Right cardiac atrium (tissue), 5 donors: ENCODE measurements around the gene GTSE1. TPM values are rescaled to one million over a fixed set of nuclear protein-coding genes. Genes with fewer than 3 reads are reported as not detected.
A peak's percentile ranks its signal among the peaks of the same experiment; 100 is the strongest.

Experiments
- ATAC-seq, 2 donors: fragments of 200-7000 bp; cut with Tn5 transposase; one replicate each; pipeline versions ENCODE4 v1.8.0 to v1.9.1; 2020; ENCODE audit warnings: moderate library complexity in 2 of 2, mild to moderate bottlenecking in 1 of 2
- DNase-seq, 3 donors: peaks; one replicate each; pipeline ENCODE4 v3.0.0-alpha.2; 2020
- H3K27ac ChIP-seq: one replicate; pipeline ENCODE4 v1.5.1; 2013; ENCODE audit warnings: mild to moderate bottlenecking, low read length, control low read depth, moderate library complexity
- H3K27me3 ChIP-seq: one replicate; pipeline ENCODE4 v1.6.1; 2013; ENCODE audit not compliant: control insufficient read depth, insufficient read depth
- H3K4me1 ChIP-seq: one replicate; pipeline ENCODE4 v1.6.1; 2013; ENCODE audit warnings: low read length; ENCODE audit not compliant: control insufficient read depth, insufficient read depth
- H3K4me3 ChIP-seq: one replicate; pipeline ENCODE4 v1.5.1; 2013; ENCODE audit warnings: low read length, control low read depth
- H3K9me3 ChIP-seq: one replicate; pipeline ENCODE4 v1.6.1; 2013; ENCODE audit warnings: low read length; ENCODE audit not compliant: control insufficient read depth
- WGBS: extraction: QIAGEN DNeasy Blood & Tissue Kit; methylation state at CpG from one replicate; pipeline ENCODE4 v1.1.7; 2013; 5-methylcytosine and 5-hydroxymethylcytosine counted together
- intact Hi-C, 4 donors: fragments of 100-400 bp; cut with DNase I; formaldehyde crosslinking; loops; one replicate each; pipeline versions ENCODE4 v1.11.0 to v1.14.0; 2022 to 2023
- polyA plus RNA-seq: library from polyadenylated mRNA; stranded (reverse); fragments of 200-250 nt; gene quantifications from one replicate; pipeline ENCODE4 v1.2.3, GENCODE V29; 2013
- total RNA-seq, 4 donors: library from RNA; stranded (reverse); fragmentation: NEBNext Ultra II Directional; extraction: Animal tissue kit (Norgen Biotek cat#: 25700); gene quantifications; one replicate each; pipeline ENCODE4 v1.2.1, GENCODE V29; 2021
- donor health status: healthy with polysubstance abuse.
- donor health status: DM: no; HTN: yes; CAD: no.
- donor health status: DM: no; HTN: no; CAD: no.
- donor health status: DM: no; HTN: yes; CAD: no; lungs with severe emphysema.
- donor health status: DM: yes; HTN: yes; CAD: no.

Gene GTSE1
- total and polyA plus RNA-seq, 5 donors, result 0.42 to 1.8 (median 1.2) TPM

DNA sequence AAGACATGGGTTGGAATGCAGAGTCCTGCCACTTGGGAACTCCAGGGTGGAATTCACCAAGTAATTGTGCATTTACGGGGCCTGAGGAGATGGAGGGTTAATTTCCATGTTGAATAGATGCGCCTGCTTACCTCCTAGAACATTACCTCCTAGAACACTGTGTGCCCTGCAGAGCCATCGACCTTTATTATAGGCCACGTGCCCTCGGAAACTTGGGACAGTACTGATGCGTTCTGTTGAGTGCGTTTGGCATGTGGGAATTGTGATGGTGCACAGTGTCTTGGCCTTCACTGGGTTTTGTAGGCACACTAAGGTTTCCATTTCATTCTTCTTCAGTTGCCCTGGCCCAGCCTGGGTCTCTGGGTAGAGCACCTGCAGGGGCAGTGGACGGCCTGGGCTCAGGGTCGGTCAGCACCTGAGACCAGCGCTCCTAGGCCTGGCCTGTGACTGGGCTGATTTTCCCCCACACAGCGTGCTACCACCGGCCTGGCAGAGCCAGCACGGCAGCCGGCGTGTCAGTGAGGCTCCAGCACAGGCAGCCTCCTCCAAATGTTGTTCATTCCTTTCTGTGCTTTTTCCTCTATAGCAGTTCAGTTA lies 51.5 kb downstream of the GTSE1 start:
- Histone ChIP-seq H3K4me3 (no peak overlapping the region), H3K4me1 (peaks cover 3% of the 10 kb centered on the region), H3K9me3 (no peaks in the 10 kb centered on the region), H3K27ac (peak overlapping the region; percentile 89), H3K27me3 (no peaks in the 10 kb centered on the region)
- intact Hi-C loops, result no loop called here
- DNase-seq (peak in 1 of 3 donors; percentile 30), ATAC-seq (peak in 1 of 2 donors; percentile 22)
- WGBS, result 83% methylated on average over 15 of the region's 15 CpGs

DNA sequence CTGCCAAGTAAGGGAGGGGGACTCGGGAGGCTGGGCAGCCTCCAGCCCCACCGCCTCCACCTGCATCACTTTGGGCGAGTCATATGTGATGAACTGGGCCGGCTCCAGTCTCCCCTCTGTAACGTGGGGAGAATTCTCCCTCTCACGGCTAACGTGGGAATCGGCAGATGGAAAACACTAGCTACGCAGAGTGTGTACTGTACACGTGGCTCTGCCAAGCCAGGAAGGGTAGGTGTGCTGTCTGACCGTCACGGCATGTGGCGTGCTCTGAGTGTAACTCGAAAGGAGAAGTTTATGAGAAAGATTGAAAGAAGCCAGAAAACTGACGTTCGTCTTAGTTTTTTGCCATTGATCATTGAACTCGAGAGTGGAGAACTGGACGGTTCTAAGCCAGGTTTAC lies 52.6 kb downstream of the GTSE1 start:
- H3K27me3 ChIP-seq, result no peaks in the 10 kb centered on the region
- peak overlapping the region; percentile 57 for H3K27ac ChIP-seq
- intact Hi-C loops, result no loop called here
- H3K4me3 ChIP-seq, result no peak overlapping the region
- no peaks in the 10 kb centered on the region for H3K9me3 ChIP-seq
- ATAC-seq (peak in 1 of 2 donors; percentile 7), DNase-seq (peak in 1 of 3 donors; percentile 46)
- peaks cover 3% of the 10 kb centered on the region for H3K4me1 ChIP-seq
- WGBS, result 78% methylated on average over 18 of the region's 18 CpGs

DNA sequence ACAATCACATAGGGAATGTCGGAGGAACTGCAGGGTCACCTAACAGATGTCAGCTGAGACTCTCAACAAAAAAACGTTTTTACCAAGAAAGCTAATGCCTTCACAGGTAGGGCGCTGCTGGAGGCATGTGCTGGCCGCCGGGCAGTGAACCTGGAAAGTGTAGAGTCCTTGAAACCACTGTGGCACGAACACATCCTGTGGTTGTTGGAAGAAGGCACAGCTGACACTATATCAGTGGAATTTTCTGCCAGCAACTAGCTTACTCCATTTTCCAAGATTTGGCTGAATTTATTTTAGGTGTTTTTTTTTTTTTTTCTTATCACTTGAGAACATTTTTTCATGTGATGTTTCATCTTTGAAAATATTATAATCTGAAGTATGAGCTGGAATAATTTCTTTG lies 53.0 kb downstream of the GTSE1 start:
- no peak for ATAC-seq
- DNase-seq, result peak in 1 of 3 donors; percentile 38
- no peaks in the 10 kb centered on the region for H3K9me3 ChIP-seq
- H3K4me3 ChIP-seq, result no peak overlapping the region
- WGBS, result 67% methylated on average over 6 of the region's 6 CpGs
- no peaks in the 10 kb centered on the region for H3K27me3 ChIP-seq
- intact Hi-C loops, result no loop called here
- H3K27ac ChIP-seq, result peak overlapping the region; percentile 57
- peaks cover 3% of the 10 kb centered on the region for H3K4me1 ChIP-seq

DNA sequence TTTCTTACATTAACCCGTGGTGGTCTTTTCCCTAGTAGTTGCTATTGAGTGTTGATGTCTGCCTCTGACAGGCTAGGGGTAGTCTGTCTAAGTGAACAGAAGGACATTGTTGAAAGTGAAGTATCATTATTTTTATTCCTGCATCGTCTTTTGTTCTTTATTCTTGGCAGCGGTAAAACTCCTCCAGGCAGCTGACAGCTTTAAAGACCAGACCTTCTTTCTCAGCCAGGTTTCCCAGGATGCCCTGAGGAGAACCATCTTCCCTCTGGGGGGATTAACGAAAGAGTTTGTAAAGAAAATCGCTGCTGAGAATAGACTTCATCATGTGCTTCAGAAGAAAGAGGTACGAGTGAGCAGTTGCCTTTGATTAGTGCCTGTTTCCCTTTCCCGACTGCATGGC lies 53.5 kb downstream of the GTSE1 start:
- WGBS, result 70% methylated on average over 7 of the region's 7 CpGs

DNA sequence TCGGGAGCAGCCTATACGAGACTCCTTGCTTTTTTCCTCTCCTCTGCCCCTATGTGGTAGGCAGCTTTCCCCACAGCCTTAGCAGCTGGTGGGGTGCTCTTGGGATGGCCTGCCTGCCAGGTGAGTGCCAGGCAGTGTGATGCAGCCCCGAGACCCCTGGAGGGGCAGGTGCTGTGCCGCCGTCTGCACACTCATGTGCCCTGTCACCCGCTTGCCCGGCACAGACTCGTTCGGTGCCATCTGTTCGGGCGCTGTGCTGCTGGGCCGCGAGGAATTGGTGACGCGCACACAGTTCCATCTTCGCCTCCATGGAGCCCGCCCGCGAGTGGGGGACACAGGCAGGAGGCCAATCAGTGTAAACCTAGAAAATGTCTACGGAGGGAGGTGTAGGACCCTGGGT lies 54.0 kb downstream of the GTSE1 start:
- no peak overlapping the region for H3K27ac ChIP-seq
- H3K4me3 ChIP-seq, result no peak overlapping the region
- ATAC-seq (no peak), DNase-seq (peak in 1 of 3 donors; percentile 46)
- WGBS, result 93% methylated on average over 20 of the region's 20 CpGs
- H3K9me3 ChIP-seq, result no peaks in the 10 kb centered on the region
- peaks cover 3% of the 10 kb centered on the region for H3K4me1 ChIP-seq
- intact Hi-C loops, result no loop called here
- H3K27me3 ChIP-seq, result no peaks in the 10 kb centered on the region

More for the DNA sequence above, 53.5 kb downstream of the GTSE1 start:
- ATAC-seq (no peak), DNase-seq (no peak)
- no peaks in the 10 kb centered on the region for H3K27me3 ChIP-seq
- H3K4me3 ChIP-seq, result no peak overlapping the region
- H3K27ac ChIP-seq, result no peak overlapping the region
- no peaks in the 10 kb centered on the region for H3K9me3 ChIP-seq
- peaks cover 3% of the 10 kb centered on the region for H3K4me1 ChIP-seq
- intact Hi-C loops, result no loop called here

DNA sequence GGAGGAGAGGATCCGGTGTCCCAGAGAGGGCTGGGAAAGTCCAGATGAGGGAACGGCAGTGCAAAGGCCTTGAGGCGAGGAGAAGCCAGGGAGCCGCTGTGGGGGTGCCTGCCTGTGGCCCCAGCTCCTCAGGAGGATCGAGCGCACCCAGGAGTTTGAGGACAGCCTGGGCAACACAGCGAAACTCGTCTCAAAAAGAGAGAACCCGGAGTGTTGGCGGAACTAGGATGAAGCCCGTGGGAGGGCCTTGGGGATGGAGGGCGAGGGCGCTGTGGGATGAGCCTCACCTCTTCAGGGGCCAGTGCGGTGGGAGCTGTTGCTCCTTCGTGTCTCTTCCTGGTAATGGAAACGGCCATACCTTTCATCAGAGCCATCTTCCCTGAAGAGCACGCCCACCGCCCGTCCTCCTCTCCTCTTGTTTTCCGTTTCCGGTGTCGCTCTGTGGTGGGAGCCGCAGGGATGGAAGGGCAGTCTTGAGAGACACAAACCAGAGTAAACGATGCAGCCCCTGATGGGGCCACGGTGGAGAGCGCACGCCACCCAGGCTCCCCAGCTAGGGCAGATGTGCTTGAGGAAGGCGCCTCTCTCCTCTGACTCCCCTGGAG lies 54.6 kb downstream of the GTSE1 start:
- intact Hi-C loops, result no loop called here
- H3K27me3 ChIP-seq, result no peaks in the 10 kb centered on the region
- no peak overlapping the region for H3K27ac ChIP-seq
- ATAC-seq, result no peak
- H3K4me3 ChIP-seq, result no peak overlapping the region
- peaks cover 3% of the 10 kb centered on the region for H3K4me1 ChIP-seq
- 93% methylated on average over 28 of the region's 28 CpGs for WGBS
- peak in 1 of 3 donors; percentile 34 for DNase-seq
- H3K9me3 ChIP-seq, result no peaks in the 10 kb centered on the region

DNA sequence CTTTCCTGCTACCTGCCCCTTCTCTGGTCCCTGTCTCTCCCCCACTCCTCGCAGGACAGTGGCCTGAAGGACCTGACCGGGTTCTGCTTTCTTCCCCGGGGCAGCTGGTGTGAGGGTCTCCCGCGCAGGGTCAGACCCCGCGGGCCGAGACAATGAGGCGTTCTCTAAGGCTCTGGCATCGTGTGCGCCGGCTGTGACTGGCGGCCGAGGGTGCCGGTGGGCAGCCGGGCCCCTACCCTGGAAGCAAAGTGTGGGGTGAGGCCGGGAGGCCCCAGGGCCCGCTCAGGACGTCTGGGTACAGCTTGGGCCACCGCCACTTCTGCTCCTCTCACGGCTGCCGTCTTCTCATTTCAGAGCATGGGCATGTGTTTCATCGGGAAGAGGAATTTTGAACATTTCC lies 55.1 kb downstream of the GTSE1 start:
- DNase-seq (peak in 1 of 3 donors; percentile 40), ATAC-seq (no peak)
- no peak overlapping the region for H3K27ac ChIP-seq
- intact Hi-C loops, result no loop called here
- H3K9me3 ChIP-seq, result no peaks in the 10 kb centered on the region
- H3K4me1 ChIP-seq, result peaks cover 3% of the 10 kb centered on the region
- no peak overlapping the region for H3K4me3 ChIP-seq
- no peaks in the 10 kb centered on the region for H3K27me3 ChIP-seq
- 93% methylated on average over 23 of the region's 23 CpGs for WGBS

DNA sequence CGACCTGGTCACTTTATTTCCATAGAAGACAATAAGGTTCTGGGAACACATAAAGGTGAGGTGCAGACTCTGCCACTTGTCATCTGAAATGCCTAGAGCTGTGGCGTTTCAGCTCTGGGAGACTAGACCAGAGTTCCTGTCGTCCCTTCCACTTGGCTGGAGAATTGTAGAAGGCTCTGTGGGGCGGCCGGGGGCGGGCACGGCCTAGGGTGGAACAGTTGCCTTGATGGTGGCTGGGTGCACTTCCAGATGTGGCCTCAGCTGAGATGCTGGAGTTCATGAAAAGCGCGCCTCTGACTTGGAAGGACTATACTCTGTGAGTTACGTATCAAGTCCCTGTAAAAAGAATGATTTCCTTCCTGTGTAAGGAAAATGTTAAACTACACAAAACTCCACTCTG lies 55.6 kb downstream of the GTSE1 start:
- no peak for ATAC-seq
- H3K4me1 ChIP-seq, result peaks cover 3% of the 10 kb centered on the region
- WGBS, result 86% methylated on average over 10 of the region's 10 CpGs
- intact Hi-C loops, result no loop called here
- H3K27me3 ChIP-seq, result no peaks in the 10 kb centered on the region
- H3K9me3 ChIP-seq, result no peaks in the 10 kb centered on the region
- peak in 1 of 3 donors; percentile 28 for DNase-seq
- no peak overlapping the region for H3K4me3 ChIP-seq
- no peak overlapping the region for H3K27ac ChIP-seq

DNA sequence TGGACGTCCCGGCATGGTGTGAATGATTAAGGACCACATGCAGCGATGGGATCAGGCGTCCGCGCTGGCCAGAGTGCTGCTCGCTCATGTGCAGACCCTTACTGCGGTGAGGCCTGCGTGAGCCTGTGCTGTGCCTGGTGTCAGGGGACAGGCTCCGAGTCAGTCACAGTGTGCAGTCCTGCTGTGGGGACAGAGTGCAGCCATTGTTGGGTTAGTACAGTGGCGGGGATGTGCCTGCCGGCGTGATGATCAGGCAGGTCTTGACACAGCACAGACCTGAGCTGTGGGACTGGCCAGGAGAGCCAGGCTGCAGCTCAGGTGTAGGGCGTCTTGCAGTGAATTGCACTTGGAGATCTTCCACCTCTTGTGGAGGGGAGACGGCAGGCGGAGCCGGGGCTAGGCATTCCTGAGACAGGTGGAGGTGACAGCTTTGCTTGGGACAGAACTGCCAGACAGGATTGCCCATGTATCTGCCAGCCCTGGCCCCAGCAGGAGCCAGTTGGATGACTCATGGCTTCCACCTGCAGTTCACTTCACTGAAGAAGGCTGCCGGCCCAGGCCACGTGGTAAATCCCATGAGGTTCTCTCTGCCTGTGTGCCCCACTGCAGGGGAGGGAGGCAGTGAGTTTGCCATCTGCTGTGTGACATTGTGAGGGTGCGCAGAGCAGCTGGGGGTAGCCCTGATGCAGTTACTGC lies 56.2 kb downstream of the GTSE1 start:
- no peak overlapping the region for H3K4me3 ChIP-seq
- peak overlapping the region; percentile 39 for H3K27ac ChIP-seq
- DNase-seq, result peak in 2 of 3 donors; percentile 50 to 70
- WGBS, result 80% methylated on average over 20 of the region's 20 CpGs
- ATAC-seq, result peak; percentile 20 to 42
- no peaks in the 10 kb centered on the region for H3K27me3 ChIP-seq
- H3K9me3 ChIP-seq, result no peaks in the 10 kb centered on the region
- H3K4me1 ChIP-seq, result peaks cover 1% of the 10 kb centered on the region
- intact Hi-C loops, result no loop called here

DNA sequence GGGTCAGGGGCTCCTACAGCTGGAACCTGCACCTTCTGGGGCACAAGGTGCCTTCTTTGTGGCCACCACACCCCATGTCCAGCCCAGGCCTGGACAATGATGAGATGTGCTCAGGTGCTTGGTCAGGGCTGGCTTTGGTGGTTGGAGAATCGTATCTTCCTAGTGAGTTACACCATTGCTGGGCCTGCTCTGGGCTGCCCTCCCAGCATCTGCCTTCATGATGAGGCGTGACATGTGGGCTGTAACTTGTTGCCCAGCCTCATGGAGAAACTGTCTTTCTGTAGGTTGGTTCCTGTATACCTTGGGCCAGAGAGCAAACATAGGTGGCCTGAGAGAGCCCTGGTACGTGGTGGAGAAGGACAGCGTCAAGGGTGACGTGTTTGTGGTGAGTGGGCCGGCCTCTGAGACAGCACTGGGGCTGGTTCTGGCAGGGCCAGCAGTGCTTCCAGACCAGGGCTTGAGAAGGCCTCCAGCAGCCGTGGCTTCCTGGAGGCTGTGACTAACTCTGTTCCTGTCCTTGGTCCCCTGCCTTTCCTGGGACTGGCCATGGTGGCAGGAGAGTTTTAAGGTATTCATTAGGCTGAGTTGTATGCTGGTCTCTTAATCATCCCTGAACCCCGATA lies 56.9 kb downstream of the GTSE1 start:
- Histone ChIP-seq H3K27me3 (no peaks in the 10 kb centered on the region), H3K9me3 (no peaks in the 10 kb centered on the region), H3K4me1 (no peaks in the 10 kb centered on the region), H3K4me3 (no peak overlapping the region), H3K27ac (peak overlapping the region; percentile 39)
- DNase-seq (peak in 1 of 3 donors; percentile 48), ATAC-seq (no peak)
- 74% methylated on average over 8 of the region's 8 CpGs for WGBS
- intact Hi-C loops, result no loop called here
